ENCODE measurements around the gene WNT9A. TPM values are rescaled to one million over a fixed set of nuclear protein-coding genes. Genes with fewer than 3 reads are reported as not detected.
A peak's percentile ranks its signal among the peaks of the same experiment; 100 is the strongest.

The WNT9A gene
- polyA plus RNA-seq, 1 experiment: 1.5 TPM

DNA sequence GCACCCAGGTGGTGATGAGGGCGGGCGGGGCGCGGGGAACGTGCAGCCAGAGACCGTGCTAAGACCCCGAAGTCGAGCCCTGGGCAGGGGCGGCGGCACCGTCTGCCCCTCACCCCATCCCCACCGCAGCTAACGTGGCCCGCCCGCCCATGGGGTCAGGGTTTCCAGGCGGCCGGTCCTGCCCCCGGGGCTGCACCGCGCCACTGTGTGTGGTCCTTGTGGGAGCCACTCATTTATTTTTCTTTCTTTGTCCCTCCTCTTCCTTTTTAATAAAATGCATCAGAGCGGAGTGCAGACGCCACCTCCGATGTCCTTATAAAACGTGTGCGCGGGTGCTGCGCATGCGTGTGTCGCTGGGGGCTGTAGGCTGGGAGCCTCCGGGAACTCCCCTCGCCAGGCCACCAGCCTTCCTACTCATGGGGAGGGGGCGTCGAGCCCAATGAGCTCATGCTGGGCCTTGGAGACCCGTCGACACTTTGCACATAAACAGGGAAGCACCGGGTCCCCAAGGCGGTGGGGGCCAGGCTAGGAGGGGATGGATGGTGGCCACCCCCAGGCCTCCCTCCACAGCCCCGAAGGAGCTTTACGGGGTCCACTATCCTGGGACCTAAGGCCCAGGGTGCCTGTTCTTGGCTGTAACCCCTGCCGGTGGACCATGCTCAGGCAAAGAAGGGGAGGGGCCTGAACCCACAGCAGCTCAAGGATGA lies 59.9 kb downstream of the WNT9A start:
- TF ChIP-seq, protein P1, sequence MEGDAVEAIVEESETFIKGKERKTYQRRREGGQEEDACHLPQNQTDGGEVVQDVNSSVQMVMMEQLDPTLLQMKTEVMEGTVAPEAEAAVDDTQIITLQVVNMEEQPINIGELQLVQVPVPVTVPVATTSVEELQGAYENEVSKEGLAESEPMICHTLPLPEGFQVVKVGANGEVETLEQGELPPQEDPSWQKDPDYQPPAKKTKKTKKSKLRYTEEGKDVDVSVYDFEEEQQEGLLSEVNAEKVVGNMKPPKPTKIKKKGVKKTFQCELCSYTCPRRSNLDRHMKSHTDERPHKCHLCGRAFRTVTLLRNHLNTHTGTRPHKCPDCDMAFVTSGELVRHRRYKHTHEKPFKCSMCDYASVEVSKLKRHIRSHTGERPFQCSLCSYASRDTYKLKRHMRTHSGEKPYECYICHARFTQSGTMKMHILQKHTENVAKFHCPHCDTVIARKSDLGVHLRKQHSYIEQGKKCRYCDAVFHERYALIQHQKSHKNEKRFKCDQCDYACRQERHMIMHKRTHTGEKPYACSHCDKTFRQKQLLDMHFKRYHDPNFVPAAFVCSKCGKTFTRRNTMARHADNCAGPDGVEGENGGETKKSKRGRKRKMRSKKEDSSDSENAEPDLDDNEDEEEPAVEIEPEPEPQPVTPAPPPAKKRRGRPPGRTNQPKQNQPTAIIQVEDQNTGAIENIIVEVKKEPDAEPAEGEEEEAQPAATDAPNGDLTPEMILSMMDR (IDR thresholded peaks at IDR 0.05; ENCODE audit: insufficient read depth, low read depth, low read length): no peak
- ChIA-PET POLR2A (no interaction called here), CTCF (no interaction called here)
- Histone ChIP-seq H3K4me3 (ENCODE audit: low read depth, low read length) (no peak overlapping the region), H3K36me3 (ENCODE audit: control insufficient read depth, insufficient read depth, low read length) (no peaks in the 10 kb centered on the region), H3K27me3 (ENCODE audit: control insufficient read depth, insufficient read depth, low read length) (no peaks in the 10 kb centered on the region; the same call in 1 of the 2 replicates)
- no peak for DNase-seq (ENCODE audit: low read depth)

DNA sequence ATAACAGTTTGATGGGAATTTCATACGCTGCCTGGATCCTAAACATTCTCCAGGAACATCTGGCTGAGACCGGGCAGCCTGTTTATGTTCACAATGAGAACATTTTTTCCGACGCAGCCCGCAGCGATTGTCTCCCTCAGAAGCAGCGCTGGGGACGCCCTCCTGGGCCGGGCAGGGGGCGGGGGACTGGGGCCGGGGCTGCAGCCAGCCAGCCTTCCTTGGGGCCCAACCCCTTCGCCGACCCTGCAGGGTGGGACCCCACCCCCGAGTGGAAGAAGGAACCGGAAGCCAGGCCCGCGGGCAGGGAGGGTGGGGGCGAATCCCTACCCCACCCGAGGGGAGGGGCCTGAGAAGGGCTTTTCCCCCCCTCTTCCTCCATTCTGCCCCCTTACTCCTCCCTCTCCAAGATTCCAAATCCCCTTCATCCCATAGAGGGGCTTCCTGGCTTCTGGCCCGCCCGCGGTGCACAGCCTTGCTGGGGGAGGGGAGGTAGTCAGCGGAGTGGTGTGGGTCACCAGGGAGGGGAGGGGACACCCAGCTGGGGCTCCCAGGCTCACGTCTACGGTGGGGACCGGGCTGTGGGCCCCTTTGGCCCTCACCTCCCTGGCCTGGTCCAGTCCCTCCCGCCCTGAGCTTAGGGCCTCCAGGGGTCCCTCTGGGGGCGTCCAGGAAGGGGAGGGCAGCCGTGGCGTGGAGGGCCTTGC lies 60.6 kb downstream of the WNT9A start:
- TF ChIP-seq, protein P1 (IDR thresholded peaks at IDR 0.05; ENCODE audit: insufficient read depth, low read depth, low read length): no peak
- CTCF ChIA-PET: interaction anchor here (1.2 to 2.0 kb wide), 2 partner anchors 60 to 97 kb away, joined by 3 to 4 read pairs; partner anchors contain the start of gene WNT9A
- Histone ChIP-seq H3K27me3 (ENCODE audit: control insufficient read depth, insufficient read depth, low read length) (no peaks in the 10 kb centered on the region; the same call in 1 of the 2 replicates), H3K36me3 (ENCODE audit: control insufficient read depth, insufficient read depth, low read length) (no peaks in the 10 kb centered on the region), H3K4me3 (ENCODE audit: low read depth, low read length) (peak overlapping the region; percentile 10)
- DNase-seq (ENCODE audit: low read depth): no peak
- POLR2A ChIA-PET: no interaction called here

DNA sequence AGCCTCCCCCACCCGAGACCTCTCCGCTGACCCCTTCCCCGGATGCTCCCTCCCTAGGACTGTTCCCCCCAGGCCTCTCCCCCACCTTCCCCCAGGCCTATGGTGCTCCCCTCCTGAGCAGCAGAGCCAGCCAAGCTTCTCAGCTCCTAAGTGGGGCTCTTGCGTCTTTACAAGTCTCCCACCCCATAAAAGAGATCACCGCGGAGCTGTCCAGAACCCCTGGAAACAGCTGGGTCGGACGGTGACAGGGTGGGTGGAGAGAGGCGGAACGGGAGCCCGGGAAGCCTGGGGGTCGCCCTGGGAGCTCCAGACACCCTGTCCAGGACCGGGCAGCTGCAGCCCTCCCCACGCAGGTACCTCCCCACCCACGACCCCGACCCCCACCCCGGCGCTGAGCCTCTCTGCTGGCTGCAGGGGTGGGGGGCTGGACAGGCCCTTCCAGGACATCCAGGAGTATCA lies 61.2 kb downstream of the WNT9A start:
- TF ChIP-seq, protein P1 (IDR thresholded peaks at IDR 0.05; ENCODE audit: insufficient read depth, low read depth, low read length): no peak
- Histone ChIP-seq H3K4me3 (ENCODE audit: low read depth, low read length) (no peak overlapping the region), H3K27me3 (ENCODE audit: control insufficient read depth, insufficient read depth, low read length) (no peaks in the 10 kb centered on the region; the same call in 1 of the 2 replicates), H3K36me3 (ENCODE audit: control insufficient read depth, insufficient read depth, low read length) (no peaks in the 10 kb centered on the region)
- ChIA-PET CTCF (interaction anchor here (0.6 to 2.0 kb wide), 3 partner anchors 61 to 235 kb away, joined by 3 to 4 read pairs (median 3); partner anchors contain the start of gene WNT9A), POLR2A (no interaction called here)
- DNase-seq (ENCODE audit: low read depth): no peak

DNA sequence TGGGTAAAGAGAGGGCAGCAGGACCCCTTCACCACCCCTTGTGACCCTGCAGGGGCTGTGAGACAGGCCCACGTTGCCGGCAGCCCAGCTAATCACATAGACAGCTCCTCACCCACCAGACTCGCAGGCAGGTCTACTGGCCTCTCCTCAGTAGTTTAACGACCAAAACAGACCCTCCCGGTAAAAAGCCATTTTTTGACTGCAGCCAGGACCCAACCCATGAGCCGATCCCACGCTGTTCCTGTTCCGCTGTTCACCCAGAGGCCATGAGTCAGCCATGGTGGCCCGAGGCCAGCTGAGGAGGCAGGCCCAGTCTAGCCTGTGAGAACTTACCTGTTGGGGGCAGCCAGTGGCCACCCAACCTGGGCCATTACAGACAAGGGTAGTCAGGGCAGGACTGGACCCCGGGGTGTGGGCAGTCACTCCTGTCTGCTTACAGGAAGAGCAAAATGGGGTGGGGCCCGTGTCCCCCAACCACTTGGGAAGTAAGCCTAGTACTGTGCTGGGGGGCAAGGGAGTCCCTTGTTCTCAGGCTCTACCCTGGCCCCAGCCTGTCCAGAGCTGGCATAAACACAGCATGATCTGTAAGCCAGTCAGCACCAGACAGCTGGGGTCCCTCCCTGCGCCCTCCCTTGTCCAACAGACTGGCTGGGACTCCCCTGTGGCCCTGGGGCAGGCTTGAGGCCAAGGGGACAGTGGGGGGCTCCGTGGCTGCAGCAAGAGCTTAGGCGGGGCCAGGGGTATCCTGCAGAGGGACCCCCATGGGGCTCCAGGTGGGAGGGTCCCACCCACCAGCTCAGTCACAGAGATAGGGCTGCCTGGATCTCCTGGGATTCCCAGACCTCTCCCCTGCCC lies 61.9 kb downstream of the WNT9A start:
- no peak for DNase-seq (ENCODE audit: low read depth)
- no peak overlapping the region for H3K4me3 ChIP-seq (ENCODE audit: low read depth, low read length)
- ChIA-PET CTCF (interaction anchor here (0.6 to 2.0 kb wide), 3 partner anchors 62 to 235 kb away, joined by 3 to 4 read pairs (median 3); partner anchors contain the start of gene WNT9A), POLR2A (no interaction called here)
- TF ChIP-seq, protein P1 (IDR thresholded peaks at IDR 0.05; ENCODE audit: insufficient read depth, low read depth, low read length): no peak
- no peaks in the 10 kb centered on the region; the same call in 1 of the 2 replicates for H3K27me3 ChIP-seq (ENCODE audit: control insufficient read depth, insufficient read depth, low read length)
- no peaks in the 10 kb centered on the region for H3K36me3 ChIP-seq (ENCODE audit: control insufficient read depth, insufficient read depth, low read length)
